Measurements from ENCODE around the gene KRTCAP3. TPM values are rescaled to one million over a fixed set of nuclear protein-coding genes. Genes with fewer than 3 reads are reported as not detected.

KRTCAP3 gene
- total RNA-seq, 2 donors from 2014 or later, result 27.0 to 29.7 TPM

DNA sequence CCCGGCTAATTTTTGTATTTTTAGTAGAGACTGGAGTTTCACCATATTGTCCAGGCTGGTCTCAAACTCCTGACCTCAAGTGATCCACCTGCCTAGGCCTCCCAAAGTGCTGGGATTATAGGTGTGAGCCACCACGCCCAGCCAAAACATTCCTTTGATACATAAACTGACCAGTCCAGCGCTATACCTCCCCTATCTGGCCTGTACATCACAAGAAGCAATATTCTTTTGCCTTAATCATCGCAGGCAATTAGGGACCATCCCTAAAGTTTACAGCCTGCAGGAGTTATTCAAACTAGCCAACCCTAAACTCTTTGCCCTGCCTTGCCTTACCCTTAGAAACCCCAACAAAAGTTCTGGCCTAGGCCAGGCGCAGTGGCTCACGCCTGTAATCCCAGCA lies 26.0 kb upstream of the KRTCAP3 start:
- no peak for DNase-seq
- no peaks in the 10 kb centered on the region for H3K4me1 ChIP-seq (ENCODE audit: control insufficient read depth, insufficient read depth, low read length)
- WGBS, 2 experiments (ENCODE audit: insufficient coverage in 1 of 2, insufficient read length in 1 of 2), result 90 to 93% methylated on average over 6 of the region's 6 CpGs
- H3K9ac ChIP-seq (ENCODE audit: extremely low read depth, low read length, poor library complexity, severe bottlenecking), result no peak overlapping the region
- Mint-ChIP-seq H3K36me3 (ENCODE audit: low read depth) (no peaks in the 10 kb centered on the region), H3K27me3 (ENCODE audit: insufficient read depth) (peaks cover 1% of the 10 kb centered on the region), H3K4me3 (no peak overlapping the region), H3K4me1 (no peaks in the 10 kb centered on the region), H3K9me3 (peaks cover 2% of the 10 kb centered on the region), H3K27ac (no peak overlapping the region)
- peaks cover 9% of the 10 kb centered on the region for H3K27me3 ChIP-seq (ENCODE audit: control insufficient read depth, insufficient read depth, low read length, poor library complexity, severe bottlenecking)
- H3K36me3 ChIP-seq (ENCODE audit: control insufficient read depth, insufficient read depth, low read length), result no peaks in the 10 kb centered on the region
- no peak overlapping the region for H3K27ac ChIP-seq (ENCODE audit: low read depth, low read length)
- TF ChIP-seq, protein P1, sequence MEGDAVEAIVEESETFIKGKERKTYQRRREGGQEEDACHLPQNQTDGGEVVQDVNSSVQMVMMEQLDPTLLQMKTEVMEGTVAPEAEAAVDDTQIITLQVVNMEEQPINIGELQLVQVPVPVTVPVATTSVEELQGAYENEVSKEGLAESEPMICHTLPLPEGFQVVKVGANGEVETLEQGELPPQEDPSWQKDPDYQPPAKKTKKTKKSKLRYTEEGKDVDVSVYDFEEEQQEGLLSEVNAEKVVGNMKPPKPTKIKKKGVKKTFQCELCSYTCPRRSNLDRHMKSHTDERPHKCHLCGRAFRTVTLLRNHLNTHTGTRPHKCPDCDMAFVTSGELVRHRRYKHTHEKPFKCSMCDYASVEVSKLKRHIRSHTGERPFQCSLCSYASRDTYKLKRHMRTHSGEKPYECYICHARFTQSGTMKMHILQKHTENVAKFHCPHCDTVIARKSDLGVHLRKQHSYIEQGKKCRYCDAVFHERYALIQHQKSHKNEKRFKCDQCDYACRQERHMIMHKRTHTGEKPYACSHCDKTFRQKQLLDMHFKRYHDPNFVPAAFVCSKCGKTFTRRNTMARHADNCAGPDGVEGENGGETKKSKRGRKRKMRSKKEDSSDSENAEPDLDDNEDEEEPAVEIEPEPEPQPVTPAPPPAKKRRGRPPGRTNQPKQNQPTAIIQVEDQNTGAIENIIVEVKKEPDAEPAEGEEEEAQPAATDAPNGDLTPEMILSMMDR (conservative IDR thresholded peaks at IDR 0.05), result no peak
- no peak overlapping the region for H3K4me3 ChIP-seq (ENCODE audit: low read length)
- H3K9me3 ChIP-seq (ENCODE audit: control insufficient read depth, low read length), result no peaks in the 10 kb centered on the region

DNA sequence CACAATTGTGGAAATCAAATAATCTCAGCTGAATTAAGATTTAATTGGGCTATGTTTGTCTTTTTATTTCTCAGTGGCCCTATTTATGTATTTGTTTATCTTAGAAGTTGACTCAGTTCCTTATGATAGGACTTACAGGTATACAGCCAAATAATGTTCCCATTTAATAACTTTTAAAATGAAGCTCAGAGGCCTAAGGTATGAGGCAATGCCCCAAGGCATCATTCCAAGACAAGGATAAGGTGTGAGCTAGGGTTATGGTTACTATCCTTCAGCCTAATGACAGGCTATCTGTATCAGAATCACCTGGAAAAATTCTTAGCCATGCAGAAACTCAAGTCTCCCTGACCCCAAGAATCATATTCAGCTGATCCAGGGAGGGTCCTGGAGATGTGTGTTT lies 21.2 kb upstream of the KRTCAP3 start:
- H3K36me3 Mint-ChIP-seq (ENCODE audit: low read depth), result no peaks in the 10 kb centered on the region
- Histone ChIP-seq H3K4me1 (ENCODE audit: control insufficient read depth, insufficient read depth, low read length) (no peaks in the 10 kb centered on the region), H3K4me3 (ENCODE audit: low read length) (no peak overlapping the region), H3K27ac (ENCODE audit: low read depth, low read length) (no peak overlapping the region), H3K36me3 (ENCODE audit: control insufficient read depth, insufficient read depth, low read length) (no peaks in the 10 kb centered on the region), H3K9ac (ENCODE audit: extremely low read depth, low read length, poor library complexity, severe bottlenecking) (no peak overlapping the region), H3K9me3 (ENCODE audit: control insufficient read depth, low read length) (no peaks in the 10 kb centered on the region), H3K27me3 (ENCODE audit: control insufficient read depth, insufficient read depth, low read length, poor library complexity, severe bottlenecking) (no peaks in the 10 kb centered on the region)
- DNase-seq, result no peak
- H3K4me3 Mint-ChIP-seq, result no peak overlapping the region
- H3K27ac Mint-ChIP-seq, result no peak overlapping the region
- peaks cover 2% of the 10 kb centered on the region for H3K27me3 Mint-ChIP-seq (ENCODE audit: insufficient read depth)
- H3K9me3 Mint-ChIP-seq, result no peaks in the 10 kb centered on the region
- no peaks in the 10 kb centered on the region for H3K4me1 Mint-ChIP-seq
- TF ChIP-seq, protein P1 (conservative IDR thresholded peaks at IDR 0.05), result no peak

DNA sequence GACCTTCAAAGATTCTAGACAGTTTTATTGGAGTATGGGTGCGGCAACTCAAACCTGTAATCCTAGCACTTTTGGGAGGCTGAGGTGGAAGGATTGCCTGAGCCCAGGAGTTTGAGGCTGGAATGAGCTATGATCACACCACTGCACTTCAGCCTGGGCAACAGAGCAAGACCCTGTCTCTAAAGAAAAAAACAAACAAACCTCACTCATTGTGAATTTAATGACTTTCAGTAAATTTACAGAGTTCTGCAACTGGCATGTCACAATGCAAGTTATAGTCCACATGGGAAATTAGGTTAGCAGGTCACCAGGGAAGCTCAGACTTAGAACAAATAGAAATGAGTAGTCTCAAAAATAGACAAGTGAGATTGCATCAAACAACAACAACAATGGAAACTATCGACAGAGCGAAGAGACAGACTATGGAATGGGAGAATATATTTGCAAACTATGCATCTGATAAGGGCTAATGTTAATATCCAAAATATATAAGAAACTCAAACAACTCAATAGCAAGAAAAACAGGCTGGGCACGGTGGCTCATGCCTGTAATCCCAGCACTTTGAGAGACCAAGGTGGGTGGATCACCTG lies 20.4 kb upstream of the KRTCAP3 start:
- H3K9me3 ChIP-seq (ENCODE audit: control insufficient read depth, low read length), result no peaks in the 10 kb centered on the region
- no peaks in the 10 kb centered on the region for H3K4me1 ChIP-seq (ENCODE audit: control insufficient read depth, insufficient read depth, low read length)
- H3K27me3 Mint-ChIP-seq (ENCODE audit: insufficient read depth), result peaks cover 2% of the 10 kb centered on the region
- no peaks in the 10 kb centered on the region for H3K36me3 ChIP-seq (ENCODE audit: control insufficient read depth, insufficient read depth, low read length)
- H3K27me3 ChIP-seq (ENCODE audit: control insufficient read depth, insufficient read depth, low read length, poor library complexity, severe bottlenecking), result no peaks in the 10 kb centered on the region
- H3K9me3 Mint-ChIP-seq, result no peaks in the 10 kb centered on the region
- 94% methylated on average over 4 of the region's 4 CpGs; no CpG with 5 or more reads in 1 of the 2 experiments for WGBS, 2 experiments (ENCODE audit: insufficient coverage in 1 of 2, insufficient read length in 1 of 2)
- no peaks in the 10 kb centered on the region for H3K36me3 Mint-ChIP-seq (ENCODE audit: low read depth)
- no peaks in the 10 kb centered on the region for H3K4me1 Mint-ChIP-seq
- H3K4me3 ChIP-seq (ENCODE audit: low read length), result no peak overlapping the region
- TF ChIP-seq, protein P1 (conservative IDR thresholded peaks at IDR 0.05), result no peak
- no peak for DNase-seq
- no peak overlapping the region for H3K27ac Mint-ChIP-seq
- no peak overlapping the region for H3K4me3 Mint-ChIP-seq
- H3K27ac ChIP-seq (ENCODE audit: low read depth, low read length), result no peak overlapping the region
- H3K9ac ChIP-seq (ENCODE audit: extremely low read depth, low read length, poor library complexity, severe bottlenecking), result no peak overlapping the region
